Caco-2 (cell line): ENCODE measurements around the gene STPG2. TPM values are rescaled to one million over a fixed set of nuclear protein-coding genes. Genes with fewer than 3 reads are reported as not detected.
"Not testable (repeated sequence)": the region's sequence is repeated elsewhere in the genome, so short reads cannot be mapped to it uniquely, and the experiment has no call there.

Experiments used
- BruUV-seq: library from RNA; stranded (reverse); fragments of 400-500 nt; replicated peaks from 2 replicates; lab custom pipeline; 2021; lab: Mats Ljungman, UMichigan
- CTCF ChIA-PET: fragments of 300-600 bp; sonication (Branson Sonifier 250); formaldehyde crosslinking; loops from one replicate; lab custom pipeline; 2022; ENCODE audit warnings: antibody characterized with exemption; lab: Charles Lee
- POLR2A ChIA-PET: fragments of 300-600 bp; sonication (Branson Sonifier 250); formaldehyde crosslinking; loops from one replicate; lab custom pipeline; 2022; ENCODE audit warnings: antibody characterized with exemption; lab: Charles Lee
- DNase-seq, 2 experiments: peaks; one replicate each; pipeline versions ENCODE4 v3.0.0 to v3.0.0-alpha.2; 2020 to 2022
- H3K27me3 ChIP-seq: replicated peaks from 2 replicates; pipeline ENCODE4 v1.6.0; 2011; ENCODE audit warnings: low read length; ENCODE audit not compliant: control insufficient read depth, insufficient read depth
- H3K36me3 ChIP-seq: 2 replicates; pipeline ENCODE4 v1.5.1; 2011; ENCODE audit warnings: low read length; ENCODE audit not compliant: control insufficient read depth, insufficient read depth
- H3K4me1 ChIP-seq: fragments of 250-450 bp; sonication (Bioruptor Pico); 2 replicates; pipeline ENCODE4 v1.5.1; 2020; ENCODE audit warnings: mild to moderate bottlenecking
- H3K4me3 ChIP-seq: 2 replicates; pipeline ENCODE4 v1.5.1; 2011; ENCODE audit warnings: low read depth, mild to moderate bottlenecking, control low read depth, low read length
- H3K9me3 ChIP-seq: fragments of 250-450 bp; sonication (Bioruptor Pico); 2 replicates; pipeline ENCODE4 v1.5.1; 2020; ENCODE audit warnings: mild to moderate bottlenecking, moderate library complexity
- H3K27ac Mint-ChIP-seq: one replicate; pipeline ENCODE4 v1.8.0; 2022; ENCODE audit warnings: mixed read lengths; ENCODE audit not compliant: unreplicated experiment
- H3K27me3 Mint-ChIP-seq: one replicate; pipeline ENCODE4 v1.8.0; 2022; ENCODE audit warnings: mixed read lengths; ENCODE audit not compliant: insufficient read depth, unreplicated experiment
- H3K36me3 Mint-ChIP-seq: one replicate; pipeline ENCODE4 v1.8.0; 2022; ENCODE audit warnings: mild to moderate bottlenecking, mixed read lengths; ENCODE audit not compliant: insufficient read depth, unreplicated experiment
- H3K4me1 Mint-ChIP-seq: one replicate; pipeline ENCODE4 v1.8.0; 2022; ENCODE audit warnings: low read depth, mixed read lengths; ENCODE audit not compliant: unreplicated experiment
- H3K4me3 Mint-ChIP-seq: one replicate; pipeline ENCODE4 v1.8.0; 2022; ENCODE audit warnings: mild to moderate bottlenecking, moderate library complexity, mixed read lengths; ENCODE audit not compliant: unreplicated experiment
- H3K9me3 Mint-ChIP-seq: one replicate; pipeline ENCODE4 v1.8.0; 2022; ENCODE audit warnings: mixed read lengths; ENCODE audit not compliant: unreplicated experiment
- intact Hi-C: fragments of 100-400 bp; cut with micrococcal nuclease; formaldehyde crosslinking; loops from one replicate; pipeline ENCODE4 v1.10.0; 2022; ENCODE audit not compliant: unreplicated experiment
- total RNA-seq: library from RNA; stranded (reverse); gene quantifications from 2 replicates; pipeline ENCODE4 v1.2.3, GENCODE V29; 2022
- TF ChIP-seq, protein P1 (sequence below), 2 experiments: fragments of 200-600 bp in 1 of 2; IDR thresholded peaks; 1 replicate in 1 of 2; 2 replicates in 1 of 2; pipeline versions ENCODE4 v1.5.1 to v1.8.0; 2011 to 2022; ENCODE audit warnings: antibody characterized with exemption in 1 of 2, control low read depth in 1 of 2, inconsistent platforms in 1 of 2, low read depth in 1 of 2, low read length in 1 of 2, mild to moderate bottlenecking in 1 of 2, moderate library complexity in 1 of 2; ENCODE audit not compliant: insufficient read depth in 1 of 2, severe bottlenecking in 1 of 2, unreplicated experiment in 1 of 2

The STPG2 gene
- total RNA-seq, 1 experiment from 2014 or later = not detected

DNA sequence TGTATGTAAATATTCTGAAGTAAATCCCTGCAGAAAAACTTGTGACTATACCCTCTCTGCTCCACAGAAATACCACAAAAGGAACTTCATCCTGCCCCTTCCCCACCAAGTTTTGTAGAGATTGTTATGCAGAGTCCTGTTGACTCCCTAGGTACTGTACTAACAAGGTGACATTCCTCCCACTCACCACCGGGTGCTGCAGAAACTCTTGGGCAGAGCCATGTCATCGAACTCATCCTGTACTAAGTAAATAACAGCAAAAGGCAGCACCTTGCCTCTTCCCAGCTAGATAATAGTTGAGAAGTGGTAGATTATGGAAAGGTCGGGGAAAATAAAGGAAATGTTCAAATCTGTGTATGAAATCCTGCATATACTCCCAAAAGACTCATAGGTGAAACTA, 233.3 kb downstream of the STPG2 start:
- no peaks in the 10 kb centered on the region for H3K36me3 ChIP-seq
- Mint-ChIP-seq H3K36me3 (no peaks in the 10 kb centered on the region), H3K4me1 (no peaks in the 10 kb centered on the region), H3K9me3 (no peaks in the 10 kb centered on the region), H3K27me3 (no peaks in the 10 kb centered on the region), H3K27ac (no peak overlapping the region), H3K4me3 (no peak overlapping the region)
- DNase-seq = no peak
- H3K4me3 ChIP-seq = no peak overlapping the region
- BruUV-seq = no TSS peak
- H3K27me3 ChIP-seq = no peaks in the 10 kb centered on the region
- intact Hi-C loops = no loop called here
- CTCF ChIA-PET = no interaction called here
- no peaks in the 10 kb centered on the region for H3K4me1 ChIP-seq
- TF ChIP-seq, protein P1, sequence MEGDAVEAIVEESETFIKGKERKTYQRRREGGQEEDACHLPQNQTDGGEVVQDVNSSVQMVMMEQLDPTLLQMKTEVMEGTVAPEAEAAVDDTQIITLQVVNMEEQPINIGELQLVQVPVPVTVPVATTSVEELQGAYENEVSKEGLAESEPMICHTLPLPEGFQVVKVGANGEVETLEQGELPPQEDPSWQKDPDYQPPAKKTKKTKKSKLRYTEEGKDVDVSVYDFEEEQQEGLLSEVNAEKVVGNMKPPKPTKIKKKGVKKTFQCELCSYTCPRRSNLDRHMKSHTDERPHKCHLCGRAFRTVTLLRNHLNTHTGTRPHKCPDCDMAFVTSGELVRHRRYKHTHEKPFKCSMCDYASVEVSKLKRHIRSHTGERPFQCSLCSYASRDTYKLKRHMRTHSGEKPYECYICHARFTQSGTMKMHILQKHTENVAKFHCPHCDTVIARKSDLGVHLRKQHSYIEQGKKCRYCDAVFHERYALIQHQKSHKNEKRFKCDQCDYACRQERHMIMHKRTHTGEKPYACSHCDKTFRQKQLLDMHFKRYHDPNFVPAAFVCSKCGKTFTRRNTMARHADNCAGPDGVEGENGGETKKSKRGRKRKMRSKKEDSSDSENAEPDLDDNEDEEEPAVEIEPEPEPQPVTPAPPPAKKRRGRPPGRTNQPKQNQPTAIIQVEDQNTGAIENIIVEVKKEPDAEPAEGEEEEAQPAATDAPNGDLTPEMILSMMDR (IDR thresholded peaks at IDR 0.05; ENCODE audit: insufficient read depth in 1 of 2, low read depth in 1 of 2, low read length in 1 of 2, severe bottlenecking in 1 of 2, unreplicated experiment in 1 of 2) = no peak
- H3K9me3 ChIP-seq = no peaks in the 10 kb centered on the region
- POLR2A ChIA-PET = no interaction called here

DNA sequence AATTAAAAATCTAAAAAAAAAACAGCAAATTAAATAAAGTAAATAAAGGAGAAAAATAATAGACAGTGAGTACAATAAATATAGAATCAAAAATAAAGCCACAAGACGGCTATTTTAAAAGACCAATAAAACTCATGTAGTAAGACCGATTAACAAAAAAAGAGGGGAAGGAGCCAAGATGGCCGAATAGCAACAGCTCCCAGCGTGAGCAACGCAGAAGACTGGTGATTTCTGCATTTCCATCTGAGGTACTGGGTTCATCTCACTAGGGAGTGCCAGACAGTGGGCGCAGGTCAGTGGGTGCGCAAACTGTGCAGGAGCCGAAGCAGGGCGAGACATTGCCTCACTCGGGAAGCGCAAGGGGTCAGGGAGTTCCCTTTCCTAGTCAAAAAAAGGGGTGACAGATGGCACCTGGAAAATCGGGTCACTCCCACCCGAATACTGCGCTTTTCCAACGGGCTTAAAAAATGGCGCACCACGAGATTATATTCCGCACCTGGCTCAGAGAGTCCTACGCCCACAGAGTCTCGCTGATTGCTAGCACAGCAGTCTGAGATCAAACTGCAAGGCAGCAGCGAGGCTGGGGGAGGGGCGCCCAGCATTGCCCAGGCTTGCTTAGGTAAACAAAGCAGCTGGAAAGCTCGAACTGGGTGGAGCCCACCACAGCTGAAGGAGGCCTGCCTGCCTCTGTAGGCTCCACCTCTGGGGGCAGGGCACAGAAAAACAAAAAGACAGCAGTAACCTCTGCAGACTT, 239.7 kb downstream of the STPG2 start:
- CTCF ChIA-PET, intact Hi-C loops, POLR2A ChIA-PET, H3K4me1 Mint-ChIP-seq, H3K4me1 ChIP-seq, H3K9me3 Mint-ChIP-seq, H3K36me3 Mint-ChIP-seq, H3K27me3 ChIP-seq, H3K27ac Mint-ChIP-seq, H3K27me3 Mint-ChIP-seq, BruUV-seq, H3K36me3 ChIP-seq, H3K9me3 ChIP-seq: not testable (repeated sequence)
- 0 out of 2 replicates have a peak overlapping the region, but pooled peaks have one; percentile 7 for H3K4me3 ChIP-seq
- peak overlapping the region; percentile 57 for H3K4me3 Mint-ChIP-seq
- peak; percentile 33 to 66 for DNase-seq

DNA sequence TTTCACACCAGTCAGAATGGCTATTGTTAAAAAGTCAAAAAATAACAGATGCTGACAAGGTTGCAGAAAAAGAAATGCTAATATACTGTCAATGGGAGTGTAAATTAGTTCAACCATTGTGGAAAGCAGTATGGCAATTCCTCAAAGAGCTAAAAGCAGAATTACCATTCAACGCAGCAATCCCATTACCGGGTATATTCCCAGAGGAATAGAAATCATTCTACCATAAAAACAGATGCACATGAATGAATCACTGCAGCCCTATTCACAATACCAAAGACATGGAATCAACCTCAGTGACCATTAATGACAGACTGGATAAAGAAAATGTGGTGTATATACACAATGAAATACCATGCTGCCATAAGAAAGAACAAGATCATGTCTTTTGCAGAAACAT, 243.0 kb downstream of the STPG2 start:
- no peak overlapping the region for H3K27ac Mint-ChIP-seq
- intact Hi-C loops = no loop called here
- ChIA-PET CTCF (no interaction called here), POLR2A (no interaction called here)
- no TSS peak for BruUV-seq
- Histone ChIP-seq H3K27me3 (no peaks in the 10 kb centered on the region), H3K4me1 (no peaks in the 10 kb centered on the region), H3K36me3 (no peaks in the 10 kb centered on the region), H3K9me3 (no peaks in the 10 kb centered on the region), H3K4me3 (no peak overlapping the region)
- no peak overlapping the region for H3K4me3 Mint-ChIP-seq
- DNase-seq = no peak
- no peaks in the 10 kb centered on the region for H3K36me3 Mint-ChIP-seq
- no peaks in the 10 kb centered on the region for H3K4me1 Mint-ChIP-seq
- TF ChIP-seq, protein P1 (IDR thresholded peaks at IDR 0.05; ENCODE audit: insufficient read depth in 1 of 2, low read depth in 1 of 2, low read length in 1 of 2, severe bottlenecking in 1 of 2, unreplicated experiment in 1 of 2) = no peak
- H3K27me3 Mint-ChIP-seq = no peaks in the 10 kb centered on the region
- H3K9me3 Mint-ChIP-seq = no peaks in the 10 kb centered on the region
